ENCODE measurements around the gene TUBAL3. TPM values are rescaled to one million over a fixed set of nuclear protein-coding genes. Genes with fewer than 3 reads are reported as not detected.
A peak's percentile ranks its signal among the peaks of the same experiment; 100 is the strongest.

Gene TUBAL3
- total RNA-seq (2021) (0.15 to 0.25 TPM in 2 of 3 replicates, not detected in the other), Bru-seq, nascent RNA (percentile 13 among the genes with signal in this experiment)
- long read RNA-seq, experiment 1, result 0 reads
- long read RNA-seq, experiment 2, result 0 reads
- long read RNA-seq, experiment 3, partial matches to known transcripts, result 0 of 1 reads
- long read RNA-seq, experiment 3, other reads (novel, unspliced or antisense), result 1 of 1 reads

DNA sequence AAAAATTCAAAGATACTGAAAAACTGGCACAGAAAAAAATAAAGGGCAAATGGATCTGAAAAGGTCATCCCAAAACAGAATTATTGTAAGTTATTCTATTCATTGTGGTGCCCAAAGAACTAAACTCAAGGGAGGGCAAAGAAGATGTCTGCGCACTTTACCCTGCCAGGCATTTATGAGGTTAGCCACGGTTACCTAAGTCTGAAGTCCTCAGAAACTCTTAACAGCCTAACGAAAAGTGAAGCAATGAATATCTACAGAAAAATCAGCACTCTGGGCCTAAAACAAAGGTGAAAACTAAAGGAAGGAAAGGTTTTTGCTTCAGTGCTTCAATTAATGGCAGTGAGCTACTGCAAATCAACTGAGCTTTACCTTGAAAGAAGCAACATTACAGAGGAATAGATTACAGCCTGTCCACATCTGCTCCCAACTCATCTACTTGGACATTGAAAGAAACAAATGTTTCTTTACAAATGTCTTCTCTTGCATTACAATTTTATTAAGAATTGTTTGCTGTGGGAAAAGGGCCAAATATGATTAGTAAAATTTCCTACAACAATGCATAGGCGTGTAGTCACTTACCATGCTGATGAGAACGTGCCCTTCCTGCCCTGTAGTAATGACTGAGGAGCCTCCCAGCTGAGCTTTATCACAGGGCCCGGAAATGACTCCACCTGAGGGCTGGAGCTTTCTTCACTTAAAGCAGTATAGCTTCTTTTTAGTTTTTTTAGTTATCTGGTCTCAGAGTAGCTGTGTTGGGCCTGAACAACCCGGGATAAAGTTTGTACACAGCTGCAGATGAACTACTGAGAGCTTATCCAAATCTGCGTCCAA is at the start of gene TUBAL3:
Gene TUBAL3, minus strand, starts transcription at position 621 of the 834 bp plus-strand sequence. Its CDS starts 36 bp downstream, at position 585.
- ChIA-PET CTCF (interaction anchor here (1.1 kb wide), 1 partner anchor 111 kb away, joined by 3 read pairs; no protein-coding TSS in a partner anchor), POLR2A (no interaction called here)
- 0 out of 2 replicates have a peak, but pooled peaks have one; percentile 38 for ATAC-seq

More for the DNA sequence above, at the start of gene TUBAL3:
- no peak within 1 kb of the TSS for H3K27ac Mint-ChIP-seq
- no peaks in the 10 kb centered on the region for H3K4me1 Mint-ChIP-seq
- TF ChIP-seq, protein P1, sequence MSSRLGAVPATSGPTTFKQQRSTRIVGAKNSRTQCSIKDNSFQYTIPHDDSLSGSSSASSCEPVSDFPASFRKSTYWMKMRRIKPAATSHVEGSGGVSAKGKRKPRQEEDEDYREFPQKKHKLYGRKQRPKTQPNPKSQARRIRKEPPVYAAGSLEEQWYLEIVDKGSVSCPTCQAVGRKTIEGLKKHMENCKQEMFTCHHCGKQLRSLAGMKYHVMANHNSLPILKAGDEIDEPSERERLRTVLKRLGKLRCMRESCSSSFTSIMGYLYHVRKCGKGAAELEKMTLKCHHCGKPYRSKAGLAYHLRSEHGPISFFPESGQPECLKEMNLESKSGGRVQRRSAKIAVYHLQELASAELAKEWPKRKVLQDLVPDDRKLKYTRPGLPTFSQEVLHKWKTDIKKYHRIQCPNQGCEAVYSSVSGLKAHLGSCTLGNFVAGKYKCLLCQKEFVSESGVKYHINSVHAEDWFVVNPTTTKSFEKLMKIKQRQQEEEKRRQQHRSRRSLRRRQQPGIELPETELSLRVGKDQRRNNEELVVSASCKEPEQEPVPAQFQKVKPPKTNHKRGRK (CRISPR knock-in tag; IDR thresholded peaks at IDR 0.05; ENCODE audit: borderline replicate concordance), result no peak
- TF ChIP-seq, protein P2, sequence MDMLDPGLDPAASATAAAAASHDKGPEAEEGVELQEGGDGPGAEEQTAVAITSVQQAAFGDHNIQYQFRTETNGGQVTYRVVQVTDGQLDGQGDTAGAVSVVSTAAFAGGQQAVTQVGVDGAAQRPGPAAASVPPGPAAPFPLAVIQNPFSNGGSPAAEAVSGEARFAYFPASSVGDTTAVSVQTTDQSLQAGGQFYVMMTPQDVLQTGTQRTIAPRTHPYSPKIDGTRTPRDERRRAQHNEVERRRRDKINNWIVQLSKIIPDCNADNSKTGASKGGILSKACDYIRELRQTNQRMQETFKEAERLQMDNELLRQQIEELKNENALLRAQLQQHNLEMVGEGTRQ (CRISPR knock-in tag; IDR thresholded peaks at IDR 0.05), result no peak
- TF ChIP-seq, protein P3, sequence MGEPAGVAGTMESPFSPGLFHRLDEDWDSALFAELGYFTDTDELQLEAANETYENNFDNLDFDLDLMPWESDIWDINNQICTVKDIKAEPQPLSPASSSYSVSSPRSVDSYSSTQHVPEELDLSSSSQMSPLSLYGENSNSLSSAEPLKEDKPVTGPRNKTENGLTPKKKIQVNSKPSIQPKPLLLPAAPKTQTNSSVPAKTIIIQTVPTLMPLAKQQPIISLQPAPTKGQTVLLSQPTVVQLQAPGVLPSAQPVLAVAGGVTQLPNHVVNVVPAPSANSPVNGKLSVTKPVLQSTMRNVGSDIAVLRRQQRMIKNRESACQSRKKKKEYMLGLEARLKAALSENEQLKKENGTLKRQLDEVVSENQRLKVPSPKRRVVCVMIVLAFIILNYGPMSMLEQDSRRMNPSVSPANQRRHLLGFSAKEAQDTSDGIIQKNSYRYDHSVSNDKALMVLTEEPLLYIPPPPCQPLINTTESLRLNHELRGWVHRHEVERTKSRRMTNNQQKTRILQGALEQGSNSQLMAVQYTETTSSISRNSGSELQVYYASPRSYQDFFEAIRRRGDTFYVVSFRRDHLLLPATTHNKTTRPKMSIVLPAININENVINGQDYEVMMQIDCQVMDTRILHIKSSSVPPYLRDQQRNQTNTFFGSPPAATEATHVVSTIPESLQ (CRISPR knock-in tag; IDR thresholded peaks at IDR 0.05), result no peak
- TF ChIP-seq, protein P4, sequence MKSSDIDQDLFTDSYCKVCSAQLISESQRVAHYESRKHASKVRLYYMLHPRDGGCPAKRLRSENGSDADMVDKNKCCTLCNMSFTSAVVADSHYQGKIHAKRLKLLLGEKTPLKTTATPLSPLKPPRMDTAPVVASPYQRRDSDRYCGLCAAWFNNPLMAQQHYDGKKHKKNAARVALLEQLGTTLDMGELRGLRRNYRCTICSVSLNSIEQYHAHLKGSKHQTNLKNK (CRISPR knock-in tag; IDR thresholded peaks at IDR 0.05), result no peak
- TF ChIP-seq ESRRA (CRISPR knock-in tag; IDR thresholded peaks at IDR 0.05; ENCODE audit: borderline replicate concordance), result no peak
- TF ChIP-seq ZNF423 (CRISPR knock-in tag; IDR thresholded peaks at IDR 0.05), result no peak
- TF ChIP-seq HMGA2 (CRISPR knock-in tag; IDR thresholded peaks at IDR 0.05), result no peak
- TF ChIP-seq, protein P5, sequence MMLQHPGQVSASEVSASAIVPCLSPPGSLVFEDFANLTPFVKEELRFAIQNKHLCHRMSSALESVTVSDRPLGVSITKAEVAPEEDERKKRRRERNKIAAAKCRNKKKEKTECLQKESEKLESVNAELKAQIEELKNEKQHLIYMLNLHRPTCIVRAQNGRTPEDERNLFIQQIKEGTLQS (CRISPR knock-in tag; conservative IDR thresholded peaks at IDR 0.05), result no peak
- no peak for TF ChIP-seq CREM (CRISPR knock-in tag; IDR thresholded peaks at IDR 0.05)
- no peak for TF ChIP-seq ZNF396 (CRISPR knock-in tag; IDR thresholded peaks at IDR 0.05; ENCODE audit: borderline replicate concordance)
- TF ChIP-seq, protein P6, sequence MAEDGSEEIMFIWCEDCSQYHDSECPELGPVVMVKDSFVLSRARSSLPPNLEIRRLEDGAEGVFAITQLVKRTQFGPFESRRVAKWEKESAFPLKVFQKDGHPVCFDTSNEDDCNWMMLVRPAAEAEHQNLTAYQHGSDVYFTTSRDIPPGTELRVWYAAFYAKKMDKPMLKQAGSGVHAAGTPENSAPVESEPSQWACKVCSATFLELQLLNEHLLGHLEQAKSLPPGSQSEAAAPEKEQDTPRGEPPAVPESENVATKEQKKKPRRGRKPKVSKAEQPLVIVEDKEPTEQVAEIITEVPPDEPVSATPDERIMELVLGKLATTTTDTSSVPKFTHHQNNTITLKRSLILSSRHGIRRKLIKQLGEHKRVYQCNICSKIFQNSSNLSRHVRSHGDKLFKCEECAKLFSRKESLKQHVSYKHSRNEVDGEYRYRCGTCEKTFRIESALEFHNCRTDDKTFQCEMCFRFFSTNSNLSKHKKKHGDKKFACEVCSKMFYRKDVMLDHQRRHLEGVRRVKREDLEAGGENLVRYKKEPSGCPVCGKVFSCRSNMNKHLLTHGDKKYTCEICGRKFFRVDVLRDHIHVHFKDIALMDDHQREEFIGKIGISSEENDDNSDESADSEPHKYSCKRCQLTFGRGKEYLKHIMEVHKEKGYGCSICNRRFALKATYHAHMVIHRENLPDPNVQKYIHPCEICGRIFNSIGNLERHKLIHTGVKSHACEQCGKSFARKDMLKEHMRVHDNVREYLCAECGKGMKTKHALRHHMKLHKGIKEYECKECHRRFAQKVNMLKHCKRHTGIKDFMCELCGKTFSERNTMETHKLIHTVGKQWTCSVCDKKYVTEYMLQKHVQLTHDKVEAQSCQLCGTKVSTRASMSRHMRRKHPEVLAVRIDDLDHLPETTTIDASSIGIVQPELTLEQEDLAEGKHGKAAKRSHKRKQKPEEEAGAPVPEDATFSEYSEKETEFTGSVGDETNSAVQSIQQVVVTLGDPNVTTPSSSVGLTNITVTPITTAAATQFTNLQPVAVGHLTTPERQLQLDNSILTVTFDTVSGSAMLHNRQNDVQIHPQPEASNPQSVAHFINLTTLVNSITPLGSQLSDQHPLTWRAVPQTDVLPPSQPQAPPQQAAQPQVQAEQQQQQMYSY (CRISPR knock-in tag; IDR thresholded peaks at IDR 0.05), result no peak
- DNase-seq (ENCODE audit: low spot score), result no peak
- H3K4me3 Mint-ChIP-seq, result no peak within 1 kb of the TSS
- H3K27me3 Mint-ChIP-seq (ENCODE audit: low read depth), result no peaks in the 10 kb centered on the region
- H3K36me3 Mint-ChIP-seq, result peaks cover 18% of the 10 kb centered on the region
- H3K9me3 Mint-ChIP-seq, result peaks cover 28% of the 10 kb centered on the region

All from WTC11 (cell line).